ENCODE measurements around the gene SEMA4D. TPM values are rescaled to one million over a fixed set of nuclear protein-coding genes. Genes with fewer than 3 reads are reported as not detected.

SEMA4D gene
- total RNA-seq, 2 donors from 2014 or later, result 42.8 to 51.0 TPM

DNA sequence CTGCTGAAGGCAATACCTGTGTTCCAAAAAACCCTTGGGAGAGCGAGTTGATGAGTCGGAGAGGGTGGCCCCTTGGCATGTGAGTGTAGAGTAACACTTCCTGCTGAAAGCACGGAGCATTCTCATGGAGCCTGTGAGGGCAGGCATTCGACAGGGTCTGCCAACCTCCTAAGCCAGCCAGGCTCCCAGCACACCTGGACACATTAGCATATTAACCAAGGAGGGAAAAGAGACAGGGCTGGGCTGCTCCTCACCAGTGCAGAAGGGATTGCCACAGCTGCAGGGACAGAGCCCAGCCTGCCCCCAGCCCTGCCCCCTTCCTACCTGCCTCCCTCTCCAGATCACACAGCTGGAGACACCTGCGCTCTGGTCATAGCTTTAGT lies 46.4 kb upstream of the SEMA4D start:
- Mint-ChIP-seq H3K27ac (no peak overlapping the region), H3K27me3 (ENCODE audit: insufficient read depth) (peaks cover 1% of the 10 kb centered on the region), H3K36me3 (ENCODE audit: low read depth) (no peaks in the 10 kb centered on the region), H3K4me1 (no peaks in the 10 kb centered on the region), H3K9me3 (peaks cover 18% of the 10 kb centered on the region), H3K4me3 (no peak overlapping the region)
- Histone ChIP-seq H3K9me3 (ENCODE audit: control insufficient read depth, low read length) (peaks cover 13% of the 10 kb centered on the region), H3K36me3 (ENCODE audit: control insufficient read depth, insufficient read depth, low read length) (no peaks in the 10 kb centered on the region), H3K4me3 (ENCODE audit: low read length) (no peak overlapping the region), H3K27me3 (ENCODE audit: control insufficient read depth, insufficient read depth, low read length, poor library complexity, severe bottlenecking) (no peaks in the 10 kb centered on the region), H3K4me1 (ENCODE audit: control insufficient read depth, insufficient read depth, low read length) (no peaks in the 10 kb centered on the region), H3K27ac (ENCODE audit: low read depth, low read length) (no peak overlapping the region), H3K9ac (ENCODE audit: extremely low read depth, low read length, poor library complexity, severe bottlenecking) (no peak overlapping the region)
- TF ChIP-seq, protein P1, sequence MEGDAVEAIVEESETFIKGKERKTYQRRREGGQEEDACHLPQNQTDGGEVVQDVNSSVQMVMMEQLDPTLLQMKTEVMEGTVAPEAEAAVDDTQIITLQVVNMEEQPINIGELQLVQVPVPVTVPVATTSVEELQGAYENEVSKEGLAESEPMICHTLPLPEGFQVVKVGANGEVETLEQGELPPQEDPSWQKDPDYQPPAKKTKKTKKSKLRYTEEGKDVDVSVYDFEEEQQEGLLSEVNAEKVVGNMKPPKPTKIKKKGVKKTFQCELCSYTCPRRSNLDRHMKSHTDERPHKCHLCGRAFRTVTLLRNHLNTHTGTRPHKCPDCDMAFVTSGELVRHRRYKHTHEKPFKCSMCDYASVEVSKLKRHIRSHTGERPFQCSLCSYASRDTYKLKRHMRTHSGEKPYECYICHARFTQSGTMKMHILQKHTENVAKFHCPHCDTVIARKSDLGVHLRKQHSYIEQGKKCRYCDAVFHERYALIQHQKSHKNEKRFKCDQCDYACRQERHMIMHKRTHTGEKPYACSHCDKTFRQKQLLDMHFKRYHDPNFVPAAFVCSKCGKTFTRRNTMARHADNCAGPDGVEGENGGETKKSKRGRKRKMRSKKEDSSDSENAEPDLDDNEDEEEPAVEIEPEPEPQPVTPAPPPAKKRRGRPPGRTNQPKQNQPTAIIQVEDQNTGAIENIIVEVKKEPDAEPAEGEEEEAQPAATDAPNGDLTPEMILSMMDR (conservative IDR thresholded peaks at IDR 0.05), result no peak
- no peak for DNase-seq
- 84 to 87% methylated on average over 3 to 5 of the region's 5 CpGs for WGBS, 2 experiments (ENCODE audit: insufficient coverage in 1 of 2, insufficient read length in 1 of 2)

GRCh38 chr9:89543621-89544278 lies 45.8 kb upstream of the SEMA4D start:
- 92 to 95% methylated on average over 14 of the region's 14 CpGs for WGBS, 2 experiments (ENCODE audit: insufficient coverage in 1 of 2, insufficient read length in 1 of 2)
- H3K4me3 Mint-ChIP-seq, result no peak overlapping the region
- peak; percentile 29 for DNase-seq

DNA sequence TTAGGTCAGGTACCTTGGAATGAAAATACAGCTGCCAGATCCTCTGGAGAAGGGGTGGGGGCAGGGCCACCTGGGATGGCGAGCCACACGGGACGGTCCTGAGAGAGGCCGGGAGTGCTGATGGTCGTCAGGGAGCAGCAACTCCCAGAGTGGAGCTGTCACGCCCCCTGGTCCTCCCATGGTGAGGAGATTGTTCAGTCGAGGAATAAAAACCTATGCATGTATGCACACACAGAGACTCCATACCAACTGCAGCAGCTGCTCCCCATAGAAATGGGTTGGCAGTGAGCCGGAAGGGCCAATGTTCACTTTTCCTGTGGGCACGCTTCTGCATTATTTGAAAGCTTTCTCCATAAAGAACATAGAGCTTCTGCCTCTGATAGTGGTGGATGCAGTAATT lies 45.2 kb upstream of the SEMA4D start:
- H3K27ac ChIP-seq (ENCODE audit: low read depth, low read length), result no peak overlapping the region
- H3K9me3 Mint-ChIP-seq, result peaks cover 18% of the 10 kb centered on the region
- no peaks in the 10 kb centered on the region for H3K4me1 Mint-ChIP-seq
- H3K4me3 Mint-ChIP-seq, result no peak overlapping the region
- H3K27ac Mint-ChIP-seq, result no peak overlapping the region
- H3K27me3 ChIP-seq (ENCODE audit: control insufficient read depth, insufficient read depth, low read length, poor library complexity, severe bottlenecking), result no peaks in the 10 kb centered on the region
- H3K9me3 ChIP-seq (ENCODE audit: control insufficient read depth, low read length), result peaks cover 13% of the 10 kb centered on the region
- 82 to 92% methylated on average over 2 to 9 of the region's 9 CpGs for WGBS, 2 experiments (ENCODE audit: insufficient coverage in 1 of 2, insufficient read length in 1 of 2)
- no peak overlapping the region for H3K9ac ChIP-seq (ENCODE audit: extremely low read depth, low read length, poor library complexity, severe bottlenecking)
- H3K36me3 ChIP-seq (ENCODE audit: control insufficient read depth, insufficient read depth, low read length), result no peaks in the 10 kb centered on the region
- DNase-seq, result no peak
- no peak overlapping the region for H3K4me3 ChIP-seq (ENCODE audit: low read length)
- peaks cover 1% of the 10 kb centered on the region for H3K27me3 Mint-ChIP-seq (ENCODE audit: insufficient read depth)
- TF ChIP-seq, protein P1 (conservative IDR thresholded peaks at IDR 0.05), result no peak
- no peaks in the 10 kb centered on the region for H3K36me3 Mint-ChIP-seq (ENCODE audit: low read depth)
- no peaks in the 10 kb centered on the region for H3K4me1 ChIP-seq (ENCODE audit: control insufficient read depth, insufficient read depth, low read length)

More at GRCh38 chr9:89543621-89544278, 45.8 kb upstream of the SEMA4D start:
- no peak overlapping the region for H3K9ac ChIP-seq (ENCODE audit: extremely low read depth, low read length, poor library complexity, severe bottlenecking)
- H3K9me3 ChIP-seq (ENCODE audit: control insufficient read depth, low read length), result peaks cover 13% of the 10 kb centered on the region
- no peak overlapping the region for H3K27ac ChIP-seq (ENCODE audit: low read depth, low read length)
- H3K4me1 Mint-ChIP-seq, result no peaks in the 10 kb centered on the region
- H3K4me3 ChIP-seq (ENCODE audit: low read length), result no peak overlapping the region
- peaks cover 1% of the 10 kb centered on the region for H3K27me3 Mint-ChIP-seq (ENCODE audit: insufficient read depth)
- peaks cover 18% of the 10 kb centered on the region for H3K9me3 Mint-ChIP-seq
- no peaks in the 10 kb centered on the region for H3K27me3 ChIP-seq (ENCODE audit: control insufficient read depth, insufficient read depth, low read length, poor library complexity, severe bottlenecking)
- no peak overlapping the region for H3K27ac Mint-ChIP-seq
- TF ChIP-seq, protein P1 (conservative IDR thresholded peaks at IDR 0.05), result no peak
- H3K36me3 Mint-ChIP-seq (ENCODE audit: low read depth), result no peaks in the 10 kb centered on the region
- no peaks in the 10 kb centered on the region for H3K4me1 ChIP-seq (ENCODE audit: control insufficient read depth, insufficient read depth, low read length)
- no peaks in the 10 kb centered on the region for H3K36me3 ChIP-seq (ENCODE audit: control insufficient read depth, insufficient read depth, low read length)

All from endodermal cell (in vitro differentiated cells).